ENCODE results near the gene HCN1. TPM values are rescaled to one million over a fixed set of nuclear protein-coding genes. Genes with fewer than 3 reads are reported as not detected.

The HCN1 gene
- total and polyA plus RNA-seq, 2 of the 8 experiments (the other 6 are each of a cell fraction or from before 2014, with no cell fraction given), result 1.1 to 6.7 TPM

- FAIRE-seq, result no peak
Measured at GRCh38 chr5:45596320-45596719, 99.9 kb downstream of the HCN1 start.

More at GRCh38 chr5:45596320-45596719, 99.9 kb downstream of the HCN1 start:
- H2BK120ac ChIP-seq (replicated peaks; ENCODE audit: low read depth, low read length), result no peak overlapping the region
- H2BK5ac ChIP-seq (ENCODE audit: low read depth, low read length), result no peak overlapping the region
- H3K23ac ChIP-seq (ENCODE audit: insufficient read length), result no peak overlapping the region
- no peak overlapping the region for H2BK15ac ChIP-seq (ENCODE audit: low read length)
- POLR2A ChIA-PET (ENCODE audit: partially characterized antibody), result interaction anchor here (1.1 kb wide), 1 partner anchor 26 kb away, joined by 3 read pairs; no protein-coding TSS in a partner anchor
- H3K9me3 ChIP-seq (ENCODE audit: insufficient read depth in 2 of 2, low read depth in 1 of 2, low read length in 1 of 2), result no peaks in the 10 kb centered on the region
- TF ChIP-seq SP4 (IDR thresholded peaks at IDR 0.05; ENCODE audit: low read length), result no peak
- no peak for TF ChIP-seq JUND (IDR thresholded peaks at IDR 0.05; ENCODE audit: low read length)
- TF ChIP-seq ZNF274 (IDR thresholded peaks at IDR 0.05; ENCODE audit: borderline replicate concordance, extremely low read depth, low read length), result no peak
- TF ChIP-seq CBX8 (IDR thresholded peaks at IDR 0.05; ENCODE audit: borderline replicate concordance, low read depth, low read length), result no peak
- no peak for TF ChIP-seq MAX (IDR thresholded peaks at IDR 0.05)
- TF ChIP-seq NANOG (IDR thresholded peaks at IDR 0.05; ENCODE audit: insufficient read depth, low read depth, low read length, poor library complexity, severe bottlenecking), result no peak
- no peak for TF ChIP-seq RFX5 (IDR thresholded peaks at IDR 0.05; ENCODE audit: borderline replicate concordance, low read depth, low read length)
- no peak for TF ChIP-seq CEBPB (IDR thresholded peaks at IDR 0.05; ENCODE audit: low read depth, low read length)
- TF ChIP-seq TAF1 (IDR thresholded peaks at IDR 0.05; ENCODE audit: low read depth, low read length), result no peak
- TF ChIP-seq CTBP2 (IDR thresholded peaks at IDR 0.05; ENCODE audit: borderline replicate concordance, insufficient read depth, insufficient read length, low read length), result no peak
- no peak for TF ChIP-seq YY1 (IDR thresholded peaks at IDR 0.05; ENCODE audit: low read depth, low read length)
- TF ChIP-seq E2F6 (IDR thresholded peaks at IDR 0.05), result no peak
- no peak for TF ChIP-seq SUZ12 (IDR thresholded peaks at IDR 0.05; ENCODE audit: low read length)
- TF ChIP-seq TCF12 (IDR thresholded peaks at IDR 0.05; ENCODE audit: low read depth, low read length), result no peak
- no peak overlapping the region for H3K4me2 ChIP-seq (ENCODE audit: insufficient read depth in 1 of 2, low read depth in 2 of 2, low read length in 2 of 2)
- no peaks in the 10 kb centered on the region for H3K79me2 ChIP-seq (ENCODE audit: control insufficient read depth in 1 of 2, insufficient read depth in 2 of 2, low read length in 2 of 2)
- no peak overlapping the region for H3K56ac ChIP-seq (replicated peaks; ENCODE audit: insufficient read length, low read depth, low read length)
- no peaks in the 10 kb centered on the region for H4K20me1 ChIP-seq (replicated peaks in 1 of 2; ENCODE audit: control insufficient read depth in 1 of 2, insufficient read depth in 2 of 2, low read length in 2 of 2)
- DNase-seq (ENCODE audit: low read depth in 1 of 2, low spot score in 2 of 2), result no peak
- no peak overlapping the region for H3K4me3 ChIP-seq (ENCODE audit: extremely low read depth in 1 of 4, insufficient read depth in 2 of 4, low read depth in 3 of 4, low read length in 4 of 4)
- no peaks in the 10 kb centered on the region for H3K36me3 ChIP-seq (ENCODE audit: control insufficient read depth in 2 of 4, insufficient read depth in 4 of 4, low read length in 3 of 4)
- H2AFZ ChIP-seq (ENCODE audit: low read length), result no peak overlapping the region
- H2AK5ac ChIP-seq (ENCODE audit: low read depth, low read length), result no peak overlapping the region
- H2BK20ac ChIP-seq (ENCODE audit: low read length), result no peak overlapping the region
- H3K79me1 ChIP-seq (ENCODE audit: low read depth, low read length), result no peaks in the 10 kb centered on the region
- no peak overlapping the region for H3K18ac ChIP-seq (ENCODE audit: extremely low read depth, low read length)
- CTCF ChIA-PET (ENCODE audit: partially characterized antibody), result interaction anchor here (0.8 to 1.3 kb wide), 3 partner anchors 98 to 661 kb away, joined by 3 read pairs; no protein-coding TSS in a partner anchor
- no peaks in the 10 kb centered on the region for H3K4me1 ChIP-seq (replicated peaks in 1 of 4; ENCODE audit: control insufficient read depth in 3 of 4, insufficient read depth in 4 of 4, low read length in 3 of 4)
- no peak overlapping the region for H3K9ac ChIP-seq (replicated peaks in 1 of 4; ENCODE audit: extremely low read depth in 1 of 4, low read depth in 3 of 4, low read length in 3 of 4)
- no peak overlapping the region for H3K27ac ChIP-seq (ENCODE audit: low read depth, low read length)
- no peak overlapping the region for H3K4ac ChIP-seq (replicated peaks; ENCODE audit: insufficient read length, low read depth, low read length)
- no peaks in the 10 kb centered on the region for H3K23me2 ChIP-seq (ENCODE audit: low read depth, low read length)
- no peak overlapping the region for H3K14ac ChIP-seq (ENCODE audit: insufficient read length)
- no peak overlapping the region for H2BK12ac ChIP-seq (ENCODE audit: low read depth, low read length)
- H4K8ac ChIP-seq (ENCODE audit: extremely low read depth, insufficient read depth, low read length), result no peak overlapping the region
- no peaks in the 10 kb centered on the region for H3K27me3 ChIP-seq (replicated peaks in 1 of 4; ENCODE audit: control insufficient read depth in 3 of 4, extremely low read depth in 1 of 4, insufficient read depth in 3 of 4, low read length in 3 of 4)
- no peak overlapping the region for H4K91ac ChIP-seq (replicated peaks; ENCODE audit: insufficient read length, low read length)
- H4K5ac ChIP-seq (ENCODE audit: insufficient read length, low read depth, low read length), result no peak overlapping the region

Data from H1 (cell line).